IgD-negative memory B cell (primary cell): ENCODE measurements around the gene THOC6. TPM values are rescaled to one million over a fixed set of nuclear protein-coding genes. Genes with fewer than 3 reads are reported as not detected.
A peak's percentile ranks its signal among the peaks of the same experiment; 100 is the strongest.

Experiments used
- H3K27ac Mint-ChIP-seq, 3 donors: one replicate each; pipeline ENCODE4 v1.8.0; 2020 to 2022; ENCODE audit warnings: mild to moderate bottlenecking in 3 of 3, mixed read lengths in 3 of 3, moderate library complexity in 1 of 3
- H3K27me3 Mint-ChIP-seq: one replicate; pipeline ENCODE4 v1.8.0; 2021; ENCODE audit warnings: mixed read lengths
- H3K36me3 Mint-ChIP-seq: one replicate; pipeline ENCODE4 v1.8.0; 2020; ENCODE audit warnings: mild to moderate bottlenecking, mixed read lengths
- H3K4me1 Mint-ChIP-seq, 3 donors: one replicate each; pipeline ENCODE4 v1.8.0; 2020 to 2022; ENCODE audit warnings: mixed read lengths in 3 of 3, mild to moderate bottlenecking in 1 of 3
- H3K4me3 Mint-ChIP-seq, 4 donors: one replicate each; pipeline ENCODE4 v1.8.0; 2020 to 2022; ENCODE audit warnings: mild to moderate bottlenecking in 4 of 4, mixed read lengths in 4 of 4, moderate library complexity in 3 of 4
- H3K9me3 Mint-ChIP-seq, 3 donors: one replicate each; pipeline ENCODE4 v1.8.0; 2020 to 2021; ENCODE audit warnings: mixed read lengths in 3 of 3, mild to moderate bottlenecking in 1 of 3
- polyA plus RNA-seq: library from polyadenylated mRNA; unstranded; fragments of 300-500 nt; fragmentation: Illumina TruSeq; gene quantifications from one replicate; pipeline ENCODE4 v1.2.3, GENCODE V29; 2021

THOC6 gene
- polyA plus RNA-seq, 1 donor from 2014 or later: 48.2 TPM

GRCh38 chr16:3027983-3028715 lies 4.3 kb downstream of the THOC6 start:
- Mint-ChIP-seq H3K27me3 (peaks cover 27% of the 10 kb centered on the region), H3K36me3 (peaks cover 9% of the 10 kb centered on the region), H3K9me3 (no peaks in the 10 kb centered on the region), H3K4me3 (peak overlapping the region in 3 of 4 donors; percentile 43 to 86 (median 76)), H3K4me1 (peaks cover 11 to 16% (median 13%) of the 10 kb centered on the region in 3 donors), H3K27ac (peak overlapping the region in 1 of 3 donors; percentile 16)

GRCh38 chr16:3028716-3029319 lies 5.0 kb downstream of the THOC6 start:
- Mint-ChIP-seq H3K4me1 (peaks cover 6 to 14% (median 12%) of the 10 kb centered on the region in 3 donors), H3K36me3 (peaks cover 9% of the 10 kb centered on the region), H3K27ac (no peak overlapping the region), H3K27me3 (peaks cover 34% of the 10 kb centered on the region), H3K9me3 (no peaks in the 10 kb centered on the region), H3K4me3 (peak overlapping the region in 2 of 4 donors; percentile 83 to 84)

- Mint-ChIP-seq H3K9me3 (no peaks in the 10 kb centered on the region), H3K27ac (peak overlapping the region in 1 of 3 donors; percentile 40), H3K4me1 (peaks cover 0 to 11% (median 10%) of the 10 kb centered on the region in 3 donors), H3K36me3 (peaks cover 7% of the 10 kb centered on the region), H3K4me3 (peak overlapping the region; percentile 48 to 84 (median 70)), H3K27me3 (peaks cover 41% of the 10 kb centered on the region)
Measured at GRCh38 chr16:3029491-3030221, 5.8 kb downstream of the THOC6 start.

GRCh38 chr16:3030222-3031212 lies 6.7 kb downstream of the THOC6 start:
- Mint-ChIP-seq H3K4me1 (peaks cover 0 to 12% (median 11%) of the 10 kb centered on the region in 3 donors), H3K36me3 (peaks cover 7% of the 10 kb centered on the region), H3K27ac (peak overlapping the region in 1 of 3 donors; percentile 40), H3K4me3 (peak overlapping the region in 2 of 4 donors; percentile 48 to 61), H3K9me3 (no peaks in the 10 kb centered on the region), H3K27me3 (peaks cover 48% of the 10 kb centered on the region)

- Mint-ChIP-seq H3K27ac (no peak overlapping the region), H3K36me3 (peaks cover 3% of the 10 kb centered on the region), H3K4me1 (peaks cover 0 to 15% (median 14%) of the 10 kb centered on the region in 3 donors), H3K9me3 (no peaks in the 10 kb centered on the region), H3K4me3 (peak overlapping the region in 1 of 4 donors; percentile 15), H3K27me3 (peaks cover 56% of the 10 kb centered on the region)
Measured at GRCh38 chr16:3032624-3033023, 8.8 kb downstream of the THOC6 start.

- Mint-ChIP-seq H3K4me1 (peaks cover 0 to 11% (median 5%) of the 10 kb centered on the region in 3 donors), H3K4me3 (peak overlapping the region in 1 of 4 donors; percentile 55), H3K27ac (peak overlapping the region in 1 of 3 donors; percentile 31), H3K27me3 (peaks cover 55% of the 10 kb centered on the region), H3K36me3 (peaks cover 3% of the 10 kb centered on the region), H3K9me3 (no peaks in the 10 kb centered on the region)
Measured at GRCh38 chr16:3035289-3035971, 11.6 kb downstream of the THOC6 start.

GRCh38 chr16:3035972-3036725 lies 12.3 kb downstream of the THOC6 start:
- H3K27me3 Mint-ChIP-seq: peaks cover 53% of the 10 kb centered on the region
- peak overlapping the region in 2 of 4 donors; percentile 25 to 55 for H3K4me3 Mint-ChIP-seq
- H3K4me1 Mint-ChIP-seq: peaks cover 0 to 11% (median 5%) of the 10 kb centered on the region in 3 donors
- H3K36me3 Mint-ChIP-seq: peaks cover 3% of the 10 kb centered on the region
- no peak overlapping the region for H3K27ac Mint-ChIP-seq
- H3K9me3 Mint-ChIP-seq: no peaks in the 10 kb centered on the region

GRCh38 chr16:3036726-3037315 lies 13.0 kb downstream of the THOC6 start, which contains the start of gene BICDL2:
BICDL2 (minus strand) TSS chr16:3036944; CDS start chr16:3035496, 1,448 bp downstream.
- Mint-ChIP-seq H3K27ac (no peak within 1 kb of the TSS), H3K27me3 (peaks cover 54% of the 10 kb centered on the region), H3K36me3 (peaks cover 3% of the 10 kb centered on the region)

GRCh38 chr16:3038256-3038655 lies 14.4 kb downstream of the THOC6 start:
- H3K9me3 Mint-ChIP-seq: no peaks in the 10 kb centered on the region
- no peak overlapping the region for H3K27ac Mint-ChIP-seq
- no peaks in the 10 kb centered on the region for H3K36me3 Mint-ChIP-seq
- peak overlapping the region in 1 of 4 donors; percentile 12 for H3K4me3 Mint-ChIP-seq
- H3K4me1 Mint-ChIP-seq: peaks cover 0 to 11% (median 3%) of the 10 kb centered on the region in 3 donors
- H3K27me3 Mint-ChIP-seq: peaks cover 46% of the 10 kb centered on the region

More at GRCh38 chr16:3036726-3037315, 13.0 kb downstream of the THOC6 start, which contains the start of gene BICDL2:
- Mint-ChIP-seq H3K4me1 (peaks cover 0 to 11% (median 3%) of the 10 kb centered on the region in 3 donors), H3K9me3 (no peaks in the 10 kb centered on the region), H3K4me3 (peak within 1 kb of the TSS in 3 of 4 donors; percentile 25 to 89 (median 86))

GRCh38 chr16:3038896-3039295 lies 15.1 kb downstream of the THOC6 start:
- Mint-ChIP-seq H3K4me3 (no peak overlapping the region), H3K27me3 (peaks cover 44% of the 10 kb centered on the region), H3K4me1 (peaks cover 0 to 12% (median 3%) of the 10 kb centered on the region in 3 donors), H3K9me3 (no peaks in the 10 kb centered on the region), H3K27ac (no peak overlapping the region), H3K36me3 (no peaks in the 10 kb centered on the region)

GRCh38 chr16:3042376-3042775 lies 18.5 kb downstream of the THOC6 start:
- H3K27ac Mint-ChIP-seq: no peak overlapping the region
- no peaks in the 10 kb centered on the region for H3K36me3 Mint-ChIP-seq
- H3K27me3 Mint-ChIP-seq: peaks cover 41% of the 10 kb centered on the region
- H3K4me1 Mint-ChIP-seq: peaks cover 3 to 10% (median 5%) of the 10 kb centered on the region in 3 donors
- no peaks in the 10 kb centered on the region for H3K9me3 Mint-ChIP-seq
- H3K4me3 Mint-ChIP-seq: peak overlapping the region in 2 of 4 donors; percentile 17 to 29

- peak overlapping the region in 1 of 3 donors; percentile 20 for H3K27ac Mint-ChIP-seq
- peak overlapping the region; percentile 75 to 93 (median 82) for H3K4me3 Mint-ChIP-seq
- peaks cover 5 to 7% (median 5%) of the 10 kb centered on the region in 3 donors for H3K4me1 Mint-ChIP-seq
- peaks cover 41% of the 10 kb centered on the region for H3K27me3 Mint-ChIP-seq
- no peaks in the 10 kb centered on the region for H3K9me3 Mint-ChIP-seq
- H3K36me3 Mint-ChIP-seq: no peaks in the 10 kb centered on the region
Measured at GRCh38 chr16:3044708-3045107, 20.9 kb downstream of the THOC6 start.
